ENCODE measurements around the gene ZNF865.

DNA sequence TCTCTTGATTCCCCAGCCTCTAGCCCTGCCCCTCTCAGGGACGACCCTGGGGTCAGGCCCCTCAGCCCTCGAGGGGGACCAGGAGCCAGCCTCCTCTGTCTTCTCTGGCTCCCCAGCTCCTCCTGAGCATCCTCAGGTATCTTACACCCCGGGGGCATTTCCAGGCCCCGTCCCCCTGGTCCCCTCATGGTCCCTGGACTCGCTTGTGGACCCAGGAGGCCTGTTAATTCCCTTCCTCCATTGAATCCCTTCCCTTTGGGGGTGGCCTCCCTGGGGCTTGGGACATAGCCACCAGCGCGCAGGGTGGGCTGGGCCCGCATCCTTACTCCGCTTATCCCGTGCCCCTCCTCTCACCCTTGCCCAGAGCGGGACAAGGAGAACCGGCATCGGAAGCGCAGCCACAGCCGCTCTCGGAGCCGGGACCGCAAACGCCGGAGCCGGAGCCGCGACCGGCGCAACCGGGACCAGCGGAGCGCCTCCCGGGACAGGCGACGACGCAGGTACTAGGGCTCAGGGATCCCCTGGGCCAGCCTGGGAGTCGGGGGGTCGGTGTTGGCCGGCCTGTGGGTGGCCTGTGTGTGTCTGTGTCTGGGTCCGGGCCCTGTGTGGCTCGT, 53.5 kb downstream of the ZNF865 start:
- TF ChIP-seq, protein P1, sequence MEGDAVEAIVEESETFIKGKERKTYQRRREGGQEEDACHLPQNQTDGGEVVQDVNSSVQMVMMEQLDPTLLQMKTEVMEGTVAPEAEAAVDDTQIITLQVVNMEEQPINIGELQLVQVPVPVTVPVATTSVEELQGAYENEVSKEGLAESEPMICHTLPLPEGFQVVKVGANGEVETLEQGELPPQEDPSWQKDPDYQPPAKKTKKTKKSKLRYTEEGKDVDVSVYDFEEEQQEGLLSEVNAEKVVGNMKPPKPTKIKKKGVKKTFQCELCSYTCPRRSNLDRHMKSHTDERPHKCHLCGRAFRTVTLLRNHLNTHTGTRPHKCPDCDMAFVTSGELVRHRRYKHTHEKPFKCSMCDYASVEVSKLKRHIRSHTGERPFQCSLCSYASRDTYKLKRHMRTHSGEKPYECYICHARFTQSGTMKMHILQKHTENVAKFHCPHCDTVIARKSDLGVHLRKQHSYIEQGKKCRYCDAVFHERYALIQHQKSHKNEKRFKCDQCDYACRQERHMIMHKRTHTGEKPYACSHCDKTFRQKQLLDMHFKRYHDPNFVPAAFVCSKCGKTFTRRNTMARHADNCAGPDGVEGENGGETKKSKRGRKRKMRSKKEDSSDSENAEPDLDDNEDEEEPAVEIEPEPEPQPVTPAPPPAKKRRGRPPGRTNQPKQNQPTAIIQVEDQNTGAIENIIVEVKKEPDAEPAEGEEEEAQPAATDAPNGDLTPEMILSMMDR (conservative IDR thresholded peaks at IDR 0.05 in 1 of 2, IDR thresholded peaks at IDR 0.05 in 1 of 2; ENCODE audit: low read depth in 1 of 2, low read length in 2 of 2), result no peak
- no peak for TF ChIP-seq EZH2 (IDR thresholded peaks at IDR 0.05; ENCODE audit: low read length, missing control alignments)

Data from fibroblast of lung (primary cell).